Type B pancreatic cell (in vitro differentiated cells): Measurements from ENCODE around the gene SLC36A3. TPM values are rescaled to one million over a fixed set of nuclear protein-coding genes. Genes with fewer than 3 reads are reported as not detected.

ENCODE experiments used
- DNase-seq: peaks from one replicate; pipeline ENCODE4 v3.0.0; 2021; ENCODE audit warnings: mixed read lengths; ENCODE audit not compliant: unreplicated experiment; ENCODE audit errors: extremely low spot score
- H3K27ac Mint-ChIP-seq: 2 replicates; pipeline ENCODE4 v1.8.0; 2021; ENCODE audit warnings: mild to moderate bottlenecking, mixed read lengths
- H3K27me3 Mint-ChIP-seq: 2 replicates; pipeline ENCODE4 v1.8.0; 2021; ENCODE audit warnings: mixed read lengths
- H3K36me3 Mint-ChIP-seq: 2 replicates; pipeline ENCODE4 v1.8.0; 2021; ENCODE audit warnings: mixed read lengths
- H3K4me1 Mint-ChIP-seq: one replicate; pipeline ENCODE4 v1.8.0; 2021; ENCODE audit warnings: mixed read lengths; ENCODE audit not compliant: unreplicated experiment
- H3K4me3 Mint-ChIP-seq: 2 replicates; pipeline ENCODE4 v1.8.0; 2021; ENCODE audit warnings: mild to moderate bottlenecking, mixed read lengths
- H3K9me3 Mint-ChIP-seq: 2 replicates; pipeline ENCODE4 v1.8.0; 2021; ENCODE audit warnings: mixed read lengths
- total RNA-seq: library from RNA; stranded (reverse); gene quantifications from 2 replicates; pipeline ENCODE4 v1.2.1, GENCODE V29; 2021; ENCODE audit warnings: low replicate concordance
- TF ChIP-seq, protein P1 (sequence below): fragments of 200-600 bp; sonication (generic); conservative IDR thresholded peaks from 2 replicates; pipeline ENCODE4 v1.5.0; 2021; ENCODE audit warnings: antibody characterized with exemption, mild to moderate bottlenecking

The SLC36A3 gene
- total RNA-seq, 1 donor from 2014 or later, result not detected

DNA sequence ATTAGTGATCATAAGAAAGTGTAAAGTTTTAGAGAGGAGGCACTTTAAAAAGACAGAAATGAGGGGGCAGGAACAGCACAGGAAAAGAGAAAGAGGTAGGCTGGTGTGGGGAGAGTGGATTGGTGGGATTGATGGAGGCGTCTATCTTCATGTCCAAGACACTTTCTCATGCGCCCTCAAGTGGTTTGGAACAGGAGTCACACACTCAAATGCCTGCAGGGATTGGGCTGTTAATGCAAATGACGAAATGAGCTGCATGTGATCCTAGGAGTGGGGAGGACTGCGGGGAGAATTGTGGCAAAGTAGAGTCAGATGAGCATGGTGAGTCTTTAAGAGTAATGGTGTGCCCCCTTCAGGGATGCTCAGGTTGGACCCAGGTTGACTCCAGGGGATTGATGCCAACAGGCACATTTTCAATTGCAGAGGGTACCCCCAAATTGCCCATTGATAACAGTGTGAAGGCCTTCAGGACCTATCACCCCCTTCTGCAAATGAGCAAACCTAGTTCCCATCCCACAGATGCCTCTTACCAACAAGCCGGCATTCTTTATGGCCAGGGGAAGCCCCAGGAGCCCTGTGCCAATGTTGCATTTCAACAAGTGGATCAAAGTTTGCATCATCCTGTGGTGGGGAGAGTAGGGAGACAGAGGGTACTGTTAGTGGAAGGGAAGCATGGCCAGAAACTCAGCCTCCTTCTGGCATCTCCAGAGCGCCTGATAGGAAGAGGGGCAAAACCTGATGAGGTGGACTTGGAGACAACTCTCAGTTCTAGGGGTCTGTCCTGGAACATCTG lies 5.3 kb downstream of the SLC36A3 start:
- no peak for DNase-seq
- no peaks in the 10 kb centered on the region for H3K4me1 Mint-ChIP-seq
- no peaks in the 10 kb centered on the region for H3K9me3 Mint-ChIP-seq
- TF ChIP-seq, protein P1, sequence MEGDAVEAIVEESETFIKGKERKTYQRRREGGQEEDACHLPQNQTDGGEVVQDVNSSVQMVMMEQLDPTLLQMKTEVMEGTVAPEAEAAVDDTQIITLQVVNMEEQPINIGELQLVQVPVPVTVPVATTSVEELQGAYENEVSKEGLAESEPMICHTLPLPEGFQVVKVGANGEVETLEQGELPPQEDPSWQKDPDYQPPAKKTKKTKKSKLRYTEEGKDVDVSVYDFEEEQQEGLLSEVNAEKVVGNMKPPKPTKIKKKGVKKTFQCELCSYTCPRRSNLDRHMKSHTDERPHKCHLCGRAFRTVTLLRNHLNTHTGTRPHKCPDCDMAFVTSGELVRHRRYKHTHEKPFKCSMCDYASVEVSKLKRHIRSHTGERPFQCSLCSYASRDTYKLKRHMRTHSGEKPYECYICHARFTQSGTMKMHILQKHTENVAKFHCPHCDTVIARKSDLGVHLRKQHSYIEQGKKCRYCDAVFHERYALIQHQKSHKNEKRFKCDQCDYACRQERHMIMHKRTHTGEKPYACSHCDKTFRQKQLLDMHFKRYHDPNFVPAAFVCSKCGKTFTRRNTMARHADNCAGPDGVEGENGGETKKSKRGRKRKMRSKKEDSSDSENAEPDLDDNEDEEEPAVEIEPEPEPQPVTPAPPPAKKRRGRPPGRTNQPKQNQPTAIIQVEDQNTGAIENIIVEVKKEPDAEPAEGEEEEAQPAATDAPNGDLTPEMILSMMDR, result peak; percentile 59
- no peaks in the 10 kb centered on the region for H3K36me3 Mint-ChIP-seq
- H3K27ac Mint-ChIP-seq, result no peak overlapping the region
- H3K4me3 Mint-ChIP-seq, result no peak overlapping the region
- H3K27me3 Mint-ChIP-seq, result peaks cover 8% of the 10 kb centered on the region

DNA sequence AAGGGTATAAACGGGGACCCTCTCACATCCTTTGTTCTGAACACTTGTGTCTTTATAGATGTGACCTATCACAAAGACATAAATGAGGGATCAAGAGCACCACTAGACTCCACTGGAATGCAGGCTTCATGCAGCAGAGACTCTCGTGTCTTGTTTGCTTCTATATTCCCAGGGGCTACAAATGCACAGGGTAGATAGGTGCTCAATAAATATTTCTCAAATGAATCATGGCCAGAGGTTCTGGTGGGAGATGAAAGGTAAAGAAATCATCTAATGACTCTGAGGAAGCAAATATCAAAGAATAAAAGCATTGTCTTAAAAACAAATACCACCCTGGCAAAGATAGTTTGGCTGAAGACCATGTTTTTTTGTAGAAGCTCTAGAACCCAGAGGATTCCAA lies 6.6 kb downstream of the SLC36A3 start:
- H3K36me3 Mint-ChIP-seq, result no peaks in the 10 kb centered on the region
- peaks cover 8% of the 10 kb centered on the region for H3K27me3 Mint-ChIP-seq
- no peaks in the 10 kb centered on the region for H3K4me1 Mint-ChIP-seq
- TF ChIP-seq, protein P1, result no peak
- H3K9me3 Mint-ChIP-seq, result no peaks in the 10 kb centered on the region
- DNase-seq, result no peak
- H3K27ac Mint-ChIP-seq, result no peak overlapping the region
- no peak overlapping the region for H3K4me3 Mint-ChIP-seq

DNA sequence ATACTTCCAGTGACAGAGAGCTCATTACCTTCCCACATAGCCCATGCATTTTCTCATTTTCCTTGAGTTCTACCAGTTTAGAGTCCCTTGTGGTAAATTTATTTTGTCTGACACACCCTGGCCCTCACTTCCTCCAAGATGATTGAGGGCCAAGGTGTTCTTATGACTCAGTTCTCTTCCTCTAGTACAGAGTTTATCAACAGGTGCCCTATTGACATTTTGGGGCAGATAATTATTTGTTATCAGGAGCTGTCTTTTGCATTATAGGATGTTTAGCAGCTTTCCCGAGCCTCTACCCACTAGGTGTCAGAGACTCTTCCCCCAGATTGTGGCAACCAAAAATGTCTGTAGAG lies 7.1 kb downstream of the SLC36A3 start:
- peaks cover 7% of the 10 kb centered on the region for H3K27me3 Mint-ChIP-seq
- H3K4me3 Mint-ChIP-seq, result no peak overlapping the region
- DNase-seq, result no peak
- H3K36me3 Mint-ChIP-seq, result no peaks in the 10 kb centered on the region
- no peaks in the 10 kb centered on the region for H3K9me3 Mint-ChIP-seq
- H3K4me1 Mint-ChIP-seq, result no peaks in the 10 kb centered on the region
- H3K27ac Mint-ChIP-seq, result no peak overlapping the region
- TF ChIP-seq, protein P1, result no peak

GRCh38 chr5:151295791-151296477 lies 7.6 kb downstream of the SLC36A3 start:
- H3K4me1 Mint-ChIP-seq, result no peaks in the 10 kb centered on the region
- DNase-seq, result no peak
- no peak overlapping the region for H3K4me3 Mint-ChIP-seq
- TF ChIP-seq, protein P1, result no peak
- peaks cover 3% of the 10 kb centered on the region for H3K27me3 Mint-ChIP-seq
- H3K9me3 Mint-ChIP-seq, result no peaks in the 10 kb centered on the region
- H3K27ac Mint-ChIP-seq, result no peak overlapping the region
- H3K36me3 Mint-ChIP-seq, result no peaks in the 10 kb centered on the region

GRCh38 chr5:151295138-151295537 lies 8.4 kb downstream of the SLC36A3 start:
- TF ChIP-seq, protein P1, result no peak
- H3K4me1 Mint-ChIP-seq, result no peaks in the 10 kb centered on the region
- no peak for DNase-seq
- no peaks in the 10 kb centered on the region for H3K36me3 Mint-ChIP-seq
- no peak overlapping the region for H3K4me3 Mint-ChIP-seq
- no peaks in the 10 kb centered on the region for H3K9me3 Mint-ChIP-seq
- H3K27me3 Mint-ChIP-seq, result peaks cover 3% of the 10 kb centered on the region
- H3K27ac Mint-ChIP-seq, result no peak overlapping the region
